ENCODE measurements around the gene DSTN.

DSTN gene

GRCh38 chr20:17569616-17570346 lies at the start of gene DSTN:
TSS of gene DSTN (plus strand) at chr20:17570075. CDS start at chr20:17570209, 134 bp downstream.
- DNase-seq = peak; percentile 93

- DNase-seq = no peak
Observed at GRCh38 chr20:17520583-17520982, 49.3 kb upstream of the DSTN start.

- no peak for DNase-seq
Observed at GRCh38 chr20:17522528-17522927, 47.3 kb upstream of the DSTN start.

GRCh38 chr20:17523326-17523725 lies 46.5 kb upstream of the DSTN start:
- DNase-seq = no peak

GRCh38 chr20:17524560-17524959 lies 45.3 kb upstream of the DSTN start:
- DNase-seq = no peak

GRCh38 chr20:17525132-17525531 lies 44.7 kb upstream of the DSTN start:
- no peak for DNase-seq

- no peak for DNase-seq
Observed at GRCh38 chr20:17525650-17526049, 44.2 kb upstream of the DSTN start.

- DNase-seq = no peak
Observed at GRCh38 chr20:17529586-17529985, 40.3 kb upstream of the DSTN start.

GRCh38 chr20:17530153-17530552 lies 39.7 kb upstream of the DSTN start:
- no peak for DNase-seq

GRCh38 chr20:17530716-17531664 lies 38.9 kb upstream of the DSTN start, which contains the start of gene BFSP1:
TSS of gene BFSP1 (minus strand) at chr20:17531379. CDS start at chr20:17531329, 50 bp downstream.
- DNase-seq = no peak

- no peak for DNase-seq
Observed at GRCh38 chr20:17531665-17532025, 38.2 kb upstream of the DSTN start.

GRCh38 chr20:17533396-17533795 lies 36.5 kb upstream of the DSTN start:
- DNase-seq = no peak

- no peak for DNase-seq
Observed at GRCh38 chr20:17534077-17534476, 35.8 kb upstream of the DSTN start.

GRCh38 chr20:17536944-17537444 lies 32.9 kb upstream of the DSTN start:
- no peak for DNase-seq

- DNase-seq = no peak
Observed at GRCh38 chr20:17537959-17538358, 31.9 kb upstream of the DSTN start.

- DNase-seq = no peak
Observed at GRCh38 chr20:17538517-17539170, 31.2 kb upstream of the DSTN start.

GRCh38 chr20:17541596-17541995 lies 28.3 kb upstream of the DSTN start:
- DNase-seq = no peak

GRCh38 chr20:17541996-17542395 lies 27.9 kb upstream of the DSTN start:
- DNase-seq = no peak

- no peak for DNase-seq
Observed at GRCh38 chr20:17542481-17542880, 27.4 kb upstream of the DSTN start.

GRCh38 chr20:17542993-17543412 lies 26.9 kb upstream of the DSTN start:
- no peak for DNase-seq

GRCh38 chr20:17543531-17544131 lies 26.2 kb upstream of the DSTN start:
- DNase-seq = no peak

- DNase-seq = no peak
Observed at GRCh38 chr20:17545127-17545526, 24.7 kb upstream of the DSTN start.

- no peak for DNase-seq
Observed at GRCh38 chr20:17549131-17549530, 20.7 kb upstream of the DSTN start.

All from GOT3 (cell line).